H7 (cell line): Measurements from ENCODE around the gene PUM1. TPM values are rescaled to one million over a fixed set of nuclear protein-coding genes. Genes with fewer than 3 reads are reported as not detected.
"Not testable (repeated sequence)": the region's sequence is repeated elsewhere in the genome, so short reads cannot be mapped to it uniquely, and the experiment has no call there.

Experiments
- DNase-seq: peaks from one replicate; pipeline ENCODE4 v3.0.0; 2012
- H3K27me3 ChIP-seq: 2 replicates; pipeline ENCODE4 v1.6.0; 2011; ENCODE audit warnings: mild to moderate bottlenecking, low read length; ENCODE audit not compliant: control insufficient read depth, insufficient read depth
- H3K36me3 ChIP-seq: replicated peaks from 2 replicates; pipeline ENCODE4 v1.5.1; 2011; ENCODE audit warnings: low read length; ENCODE audit not compliant: control insufficient read depth, insufficient read depth
- H3K4me3 ChIP-seq: 2 replicates; pipeline ENCODE4 v1.5.1; 2011; ENCODE audit warnings: low read depth, mild to moderate bottlenecking, control low read depth, low read length, moderate library complexity; ENCODE audit not compliant: insufficient read depth
- total RNA-seq: library from RNA; depleted of rRNA; stranded (reverse); fragments of >200 nt; shearing (Covaris generic); gene quantifications from 2 replicates; pipeline ENCODE4 v1.2.3, GENCODE V29; 2014; rRNA removed

Gene PUM1
- 105 and 115 TPM in 2 replicates for total RNA-seq

- Histone ChIP-seq H3K36me3 (no peaks in the 10 kb centered on the region), H3K27me3 (no peaks in the 10 kb centered on the region), H3K4me3 (peak within 1 kb of the TSS; percentile 92)
- peak; percentile 96 for DNase-seq
Observed at GRCh38 chr1:31065310-31066217, at the start of gene PUM1. PUM1 (minus strand) TSS chr1:31065717; CDS start chr1:31059566, 6,151 bp downstream.

GRCh38 chr1:31112266-31112935 lies 46.9 kb upstream of the PUM1 start:
- Histone ChIP-seq H3K36me3 (no peaks in the 10 kb centered on the region), H3K4me3 (no peak overlapping the region), H3K27me3 (no peaks in the 10 kb centered on the region)
- no peak for DNase-seq

- DNase-seq = no peak
- Histone ChIP-seq H3K36me3 (no peaks in the 10 kb centered on the region), H3K27me3 (no peaks in the 10 kb centered on the region), H3K4me3 (no peak overlapping the region)
Observed at GRCh38 chr1:31111290-31111951, 45.9 kb upstream of the PUM1 start.

- no peak for DNase-seq
- H3K36me3 ChIP-seq = no peaks in the 10 kb centered on the region
- H3K4me3 ChIP-seq = no peak overlapping the region
- no peaks in the 10 kb centered on the region for H3K27me3 ChIP-seq
Observed at GRCh38 chr1:31110846-31111245, 45.3 kb upstream of the PUM1 start.

- Histone ChIP-seq H3K27me3 (no peaks in the 10 kb centered on the region), H3K4me3 (no peak overlapping the region), H3K36me3 (no peaks in the 10 kb centered on the region)
- DNase-seq = no peak
Observed at GRCh38 chr1:31108861-31109260, 43.3 kb upstream of the PUM1 start.

- no peaks in the 10 kb centered on the region for H3K36me3 ChIP-seq
- DNase-seq = no peak
- H3K27me3 ChIP-seq = no peaks in the 10 kb centered on the region
- no peak overlapping the region for H3K4me3 ChIP-seq
Observed at GRCh38 chr1:31105646-31106045, 40.1 kb upstream of the PUM1 start.

GRCh38 chr1:31102501-31102950 lies 37.0 kb upstream of the PUM1 start:
- Histone ChIP-seq H3K27me3 (no peaks in the 10 kb centered on the region), H3K36me3 (no peaks in the 10 kb centered on the region), H3K4me3 (no peak overlapping the region)
- DNase-seq = no peak

GRCh38 chr1:31101147-31101502 lies 35.6 kb upstream of the PUM1 start:
- Histone ChIP-seq H3K27me3 (no peaks in the 10 kb centered on the region), H3K4me3 (no peak overlapping the region), H3K36me3 (no peaks in the 10 kb centered on the region)
- no peak for DNase-seq

- Histone ChIP-seq H3K4me3 (no peak overlapping the region), H3K27me3 (no peaks in the 10 kb centered on the region), H3K36me3 (no peaks in the 10 kb centered on the region)
- DNase-seq = no peak
Observed at GRCh38 chr1:31099293-31100032, 33.9 kb upstream of the PUM1 start.

GRCh38 chr1:31095985-31096384 lies 30.5 kb upstream of the PUM1 start:
- H3K36me3 ChIP-seq = no peaks in the 10 kb centered on the region
- H3K4me3 ChIP-seq = no peak overlapping the region
- H3K27me3 ChIP-seq = no peaks in the 10 kb centered on the region
- no peak for DNase-seq

GRCh38 chr1:31095298-31095981 lies 29.9 kb upstream of the PUM1 start:
- DNase-seq = no peak
- no peaks in the 10 kb centered on the region for H3K27me3 ChIP-seq
- H3K36me3 ChIP-seq = no peaks in the 10 kb centered on the region
- H3K4me3 ChIP-seq = no peak overlapping the region

- not testable (repeated sequence) for H3K36me3 ChIP-seq, H3K4me3 ChIP-seq, DNase-seq, H3K27me3 ChIP-seq
Observed at GRCh38 chr1:31088081-31088480, 22.6 kb upstream of the PUM1 start.

GRCh38 chr1:31084782-31085569 lies 19.5 kb upstream of the PUM1 start:
- Histone ChIP-seq H3K36me3 (no peaks in the 10 kb centered on the region), H3K4me3 (no peak overlapping the region), H3K27me3 (no peaks in the 10 kb centered on the region)
- DNase-seq = no peak
